Activated CD4-positive, alpha-beta T cell treated with anti-CD3 and anti-CD28 coated beads, Interleukin-2, amount 50 U/mL, for 4 hours (primary cell): ENCODE measurements around the gene NUB1.

Experiments
- DNase-seq, 2 experiments: peaks; one replicate each; pipeline ENCODE4 v3.0.0-alpha.2; 2020

NUB1 gene

GRCh38 chr7:151391358-151391730, 49.7 kb downstream of the NUB1 start:
- DNase-seq = no peak

GRCh38 chr7:151392002-151392401, 50.4 kb downstream of the NUB1 start:
- DNase-seq = no peak

DNA sequence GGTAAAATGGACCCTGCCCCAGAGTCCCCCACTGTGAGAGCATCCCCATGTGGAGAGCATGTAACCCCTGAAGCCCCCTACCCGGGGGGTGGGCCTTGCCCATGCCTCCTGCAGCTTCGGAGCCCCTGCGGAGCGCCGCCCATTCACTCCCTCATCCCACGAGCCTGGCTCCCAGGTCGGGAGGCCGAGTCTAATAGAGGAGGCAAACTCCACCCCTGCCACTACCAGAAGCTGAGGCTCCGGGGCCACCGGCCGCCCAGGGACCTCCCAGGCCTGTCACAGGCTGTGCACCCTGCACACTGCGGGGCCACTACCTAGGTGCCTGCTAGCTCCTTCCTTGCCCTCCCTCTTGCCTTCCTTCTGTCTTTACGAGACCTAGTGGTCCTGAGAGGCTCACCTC, 50.8 kb downstream of the NUB1 start:
- no peak for DNase-seq

GRCh38 chr7:151393031-151393977, 51.7 kb downstream of the NUB1 start:
- DNase-seq = no peak

GRCh38 chr7:151394076-151395035, 52.7 kb downstream of the NUB1 start:
- no peak for DNase-seq

- DNase-seq = no peak
Measured at GRCh38 chr7:151395036-151395367, 53.4 kb downstream of the NUB1 start.

DNA sequence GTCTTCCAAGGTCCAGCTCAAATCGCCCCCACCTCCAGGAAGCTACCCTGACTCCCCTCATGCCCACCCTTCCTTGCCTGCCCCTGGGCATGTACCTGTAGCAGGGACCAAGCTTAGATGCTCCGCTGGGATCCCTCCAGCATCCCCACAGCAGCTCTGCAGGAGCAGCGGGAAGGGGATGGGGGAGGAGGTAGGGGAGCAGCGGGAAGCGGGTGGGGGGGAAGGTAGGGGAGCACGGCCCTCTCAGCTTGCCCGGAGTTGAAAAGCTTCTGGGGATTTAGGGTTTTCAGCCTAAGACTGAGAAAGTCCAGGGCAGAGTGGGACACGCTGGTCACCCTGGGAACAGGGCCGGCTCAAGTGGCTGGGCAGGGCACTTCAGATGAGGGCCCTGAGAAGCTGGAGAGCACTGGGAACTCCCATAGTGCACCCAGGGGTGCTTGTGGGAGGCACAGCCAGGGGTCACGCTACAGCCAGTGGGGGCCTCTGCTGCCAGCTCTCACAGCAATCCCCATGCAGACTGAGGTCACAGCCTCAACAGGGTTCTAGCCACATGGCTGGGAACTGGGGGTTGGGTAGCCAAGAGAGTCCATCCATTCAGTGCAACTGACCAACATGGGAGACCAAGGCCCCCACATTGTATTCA, 54.8 kb downstream of the NUB1 start:
- DNase-seq = no peak

- no peak for DNase-seq
Measured at GRCh38 chr7:151397026-151397425, 55.4 kb downstream of the NUB1 start.

- DNase-seq = no peak
Measured at GRCh38 chr7:151398446-151399304, 57.1 kb downstream of the NUB1 start.

DNA sequence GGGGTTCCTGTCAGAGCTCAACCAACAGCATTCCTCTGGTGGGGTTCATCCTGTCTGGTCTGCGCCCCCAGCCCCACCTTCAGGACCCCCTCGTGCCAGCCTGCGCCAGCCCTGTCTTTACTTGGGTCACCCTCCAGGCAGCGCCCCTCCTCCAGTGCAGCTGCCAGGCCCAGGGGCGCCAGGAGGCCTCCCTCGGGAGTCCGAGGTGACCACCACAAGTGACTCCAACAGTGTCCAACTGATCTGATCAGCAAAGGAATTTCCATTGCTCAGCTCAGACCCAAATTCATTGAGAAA, 57.6 kb downstream of the NUB1 start:
- DNase-seq = no peak

- DNase-seq = no peak
Measured at GRCh38 chr7:151399906-151400305, 58.3 kb downstream of the NUB1 start.

- DNase-seq = no peak
Measured at GRCh38 chr7:151400626-151401315, 59.2 kb downstream of the NUB1 start.

DNA sequence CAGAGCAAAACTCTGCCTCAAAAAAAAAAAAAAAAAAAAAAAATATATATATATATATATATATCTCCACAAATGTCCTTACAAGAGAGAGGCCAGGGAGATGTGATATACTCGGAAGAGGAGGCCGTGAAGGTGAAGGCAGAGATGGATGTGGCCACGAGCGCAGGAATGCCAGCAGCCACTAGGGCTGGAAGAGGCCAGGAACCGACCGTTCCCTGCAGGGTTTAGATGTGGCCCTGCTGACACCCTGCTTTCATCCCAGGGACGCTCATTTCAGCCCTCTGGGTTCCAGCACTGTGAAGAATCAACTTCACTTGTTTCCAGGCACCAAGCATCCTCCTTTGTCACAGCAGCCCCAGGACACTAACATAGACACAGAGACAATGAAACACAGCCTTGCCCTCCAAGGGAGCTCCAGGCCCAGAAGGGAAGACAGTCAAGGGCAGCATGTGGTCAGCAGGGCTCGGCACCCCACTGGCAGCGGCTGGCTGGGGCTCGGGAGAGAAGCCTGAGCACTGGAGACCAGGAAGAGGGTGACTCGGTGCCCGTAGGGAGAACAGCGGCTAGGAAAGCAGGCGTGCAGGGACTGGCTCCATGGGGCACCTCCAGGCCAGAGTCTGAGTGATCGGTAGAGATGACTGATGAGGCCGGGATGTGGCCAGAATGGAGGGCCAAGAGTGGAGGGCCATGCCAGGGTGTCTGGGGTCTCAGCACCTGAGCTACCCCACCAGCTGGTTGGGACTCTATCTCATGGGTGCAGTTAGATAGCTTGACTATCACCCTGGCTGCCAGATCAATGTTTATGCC, 60.6 kb downstream of the NUB1 start:
- no peak for DNase-seq

- no peak for DNase-seq
Measured at GRCh38 chr7:151403764-151404163, 62.2 kb downstream of the NUB1 start.

GRCh38 chr7:151404216-151405011, 62.8 kb downstream of the NUB1 start:
- no peak for DNase-seq

GRCh38 chr7:151405056-151405455, 63.4 kb downstream of the NUB1 start:
- no peak for DNase-seq

DNA sequence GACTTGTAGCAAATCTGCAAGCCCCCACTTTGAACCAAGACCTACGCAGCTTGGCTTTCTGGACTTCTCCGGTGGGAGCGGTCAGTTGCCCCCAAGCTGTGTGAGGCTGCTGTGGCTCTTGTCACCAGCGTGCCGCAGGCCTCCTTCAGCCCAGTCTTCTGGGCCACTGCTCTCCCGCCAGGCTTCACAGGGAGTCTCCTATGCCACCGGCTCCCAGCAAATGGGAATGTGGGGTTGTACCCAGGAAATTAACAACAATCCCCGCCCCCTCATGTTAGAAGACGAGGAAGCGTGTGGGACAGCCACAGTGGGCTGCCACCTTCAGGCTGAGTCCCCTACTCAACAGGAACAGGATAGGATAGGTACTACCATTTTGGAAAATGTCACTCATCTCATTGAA, 64.0 kb downstream of the NUB1 start:
- no peak for DNase-seq

- no peak for DNase-seq
Measured at GRCh38 chr7:151406051-151406875, 64.7 kb downstream of the NUB1 start.

DNA sequence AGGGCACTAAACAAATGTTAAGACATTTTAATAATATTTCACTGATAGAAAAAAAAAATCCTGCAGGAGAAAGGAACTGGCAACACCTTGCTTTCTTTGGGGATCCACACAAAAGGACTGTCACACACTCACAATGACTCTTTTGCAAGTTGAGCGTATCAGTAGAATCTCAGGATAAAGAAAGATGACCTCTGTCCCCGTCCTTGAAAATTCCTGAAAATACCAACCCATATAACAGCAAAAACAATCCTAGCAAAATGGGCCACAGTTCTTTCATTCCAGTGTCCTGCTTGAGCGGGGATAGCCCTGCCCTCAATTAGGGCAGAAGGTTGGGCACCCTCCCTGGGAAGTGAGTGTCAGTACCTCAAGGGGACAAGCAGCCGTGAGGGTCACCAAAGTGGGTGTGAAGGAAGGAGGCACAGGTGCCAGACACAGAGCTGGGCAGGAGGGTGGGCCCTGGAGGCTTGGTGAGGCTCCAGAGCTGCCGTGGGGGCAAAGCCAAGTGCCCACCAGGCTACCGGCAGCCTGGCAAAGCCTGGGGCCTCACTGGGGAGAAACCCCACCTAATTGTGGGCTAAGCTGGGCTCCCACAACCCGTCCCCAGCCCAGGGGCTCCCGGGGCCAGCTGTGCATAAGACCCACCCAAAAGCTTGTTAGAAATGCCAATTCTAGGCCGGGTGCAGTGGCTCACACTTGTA, 65.4 kb downstream of the NUB1 start:
- no peak for DNase-seq
